Stimulated activated CD4-positive, alpha-beta T cell treated with anti-CD3 and anti-CD28 coated beads, Interleukin-4, amount 100 ng/mL, for 4 hours (primary cell): Measurements from ENCODE around the gene COBLL1.

Experiments used
- DNase-seq, 2 experiments: peaks; one replicate each; pipeline ENCODE4 v3.0.0-alpha.2; 2020

COBLL1 gene

GRCh38 chr2:164816900-164817299 is 24.7 kb downstream of the COBLL1 start:
- DNase-seq: no peak

GRCh38 chr2:164816046-164816445 is 25.6 kb downstream of the COBLL1 start:
- DNase-seq: no peak

- no peak for DNase-seq
Observed at GRCh38 chr2:164815071-164815793, 26.4 kb downstream of the COBLL1 start.

GRCh38 chr2:164813535-164813934 is 28.1 kb downstream of the COBLL1 start:
- DNase-seq: no peak

- DNase-seq: no peak
Observed at GRCh38 chr2:164812378-164812777, 29.2 kb downstream of the COBLL1 start.

- no peak for DNase-seq
Observed at GRCh38 chr2:164811819-164812218, 29.8 kb downstream of the COBLL1 start.

- no peak for DNase-seq
Observed at GRCh38 chr2:164810843-164811242, 30.8 kb downstream of the COBLL1 start.

GRCh38 chr2:164808776-164809175 is 32.8 kb downstream of the COBLL1 start:
- DNase-seq: no peak

GRCh38 chr2:164803776-164804466 is 37.7 kb downstream of the COBLL1 start:
- DNase-seq: no peak

GRCh38 chr2:164802095-164802707 is 39.4 kb downstream of the COBLL1 start:
- no peak for DNase-seq

- DNase-seq: no peak
Observed at GRCh38 chr2:164800572-164800971, 41.1 kb downstream of the COBLL1 start.

- DNase-seq: no peak
Observed at GRCh38 chr2:164797627-164798026, 44.0 kb downstream of the COBLL1 start.

- DNase-seq: no peak
Observed at GRCh38 chr2:164796999-164797398, 44.6 kb downstream of the COBLL1 start.

- DNase-seq: no peak
Observed at GRCh38 chr2:164794432-164795231, 47.0 kb downstream of the COBLL1 start.

GRCh38 chr2:164794016-164794415 is 47.6 kb downstream of the COBLL1 start:
- DNase-seq: no peak

- DNase-seq: no peak
Observed at GRCh38 chr2:164793529-164793928, 48.1 kb downstream of the COBLL1 start.

GRCh38 chr2:164792316-164793170 is 49.1 kb downstream of the COBLL1 start:
- no peak for DNase-seq

- no peak for DNase-seq
Observed at GRCh38 chr2:164789968-164790367, 51.7 kb downstream of the COBLL1 start.

- DNase-seq: no peak
Observed at GRCh38 chr2:164786787-164787186, 54.8 kb downstream of the COBLL1 start.

GRCh38 chr2:164785457-164785856 is 56.2 kb downstream of the COBLL1 start:
- DNase-seq: no peak

GRCh38 chr2:164784376-164784775 is 57.2 kb downstream of the COBLL1 start:
- no peak for DNase-seq

GRCh38 chr2:164782323-164782722 is 59.3 kb downstream of the COBLL1 start:
- no peak for DNase-seq
